ENCODE results near the gene AGBL4.

GRCh38 chr1:48674641-48675040, 1349.1 kb downstream of the AGBL4 start:
- TF ChIP-seq CTCF (optimal IDR thresholded peaks at IDR 0.05 in 1 of 3, IDR thresholded peaks at IDR 0.05 in 1 of 3, conservative IDR thresholded peaks at IDR 0.05 in 1 of 3; ENCODE audit: extremely low read depth in 1 of 3, insufficient read depth in 2 of 3, low read length in 3 of 3) (no peak), EZH2 (IDR thresholded peaks at IDR 0.05; ENCODE audit: low read length) (no peak)

All from keratinocyte (primary cell).